Heart left ventricle (tissue), 16 donors: Measurements from ENCODE around the gene BFSP2. TPM values are rescaled to one million over a fixed set of nuclear protein-coding genes. Genes with fewer than 3 reads are reported as not detected.
A peak's percentile ranks its signal among the peaks of the same experiment; 100 is the strongest.

Source experiments
- ATAC-seq, 4 donors: fragments of 200-7000 bp; cut with Tn5 transposase; one replicate each; pipeline ENCODE4 v1.9.1; 2020 to 2022; ENCODE audit warnings: moderate library complexity in 4 of 4, mild to moderate bottlenecking in 3 of 4, moderate number of reproducible peaks in 1 of 4
- DNase-seq, 5 donors: peaks; one replicate each; pipeline ENCODE4 v3.0.0-alpha.2; 2020
- H3K27ac ChIP-seq, 12 donors: fragments of 200-600 bp; sonication (generic) in 4 of 12; one replicate each; pipeline versions ENCODE4 v1.5.0 to v1.8.0; 2016 to 2022; ENCODE audit warnings: mild to moderate bottlenecking in 2 of 12
- H3K27me3 ChIP-seq, 9 donors: fragments of 200-600 bp; sonication (generic) in 2 of 9; one replicate each; pipeline versions ENCODE4 v1.5.1 to v1.8.0; 2016 to 2022; ENCODE audit warnings: mild to moderate bottlenecking in 3 of 9
- H3K36me3 ChIP-seq, 9 donors: fragments of 200-600 bp; sonication (generic) in 2 of 9; one replicate each; pipeline versions ENCODE4 v1.5.0 to v1.8.0; 2018 to 2022; ENCODE audit warnings: mild to moderate bottlenecking in 2 of 9
- H3K4me1 ChIP-seq, 12 donors: fragments of 200-600 bp; sonication (generic) in 4 of 12; one replicate each; pipeline versions ENCODE4 v1.5.0 to v1.8.0; 2016 to 2022; ENCODE audit warnings: mild to moderate bottlenecking in 3 of 12
- H3K4me3 ChIP-seq, 12 donors: fragments of 200-600 bp; sonication (generic) in 4 of 12; one replicate each; pipeline versions ENCODE4 v1.5.0 to v1.8.0; 2017 to 2022; ENCODE audit warnings: mild to moderate bottlenecking in 9 of 12, moderate library complexity in 4 of 12
- H3K9me3 ChIP-seq, 12 donors: fragments of 200-600 bp; sonication (generic) in 4 of 12; one replicate each; pipeline versions ENCODE4 v1.5.0 to v1.8.0; 2016 to 2022; ENCODE audit warnings: mild to moderate bottlenecking in 1 of 12
- CTCF ChIP-seq, 12 donors: fragments of 200-600 bp; sonication (generic) in 4 of 12; IDR thresholded peaks; one replicate each; pipeline versions ENCODE4 v1.5.0 to v1.8.0; 2018 to 2022; ENCODE audit warnings: antibody characterized with exemption in 12 of 12, mild to moderate bottlenecking in 5 of 12
- POLR2A ChIP-seq, 2 donors: fragments of 450-650 bp; IDR thresholded peaks; one replicate each; pipeline ENCODE4 v1.6.1; 2017; ENCODE audit warnings: antibody characterized with exemption in 2 of 2, mild to moderate bottlenecking in 2 of 2, moderate library complexity in 2 of 2
- WGBS, 4 donors: extraction: QIAGEN DNeasy Blood & Tissue Kit in 2 of 4; methylation state at CpG; one replicate each; pipeline versions ENCODE4 v1.1.5 to v1.1.7; 2013 to 2018; 5-methylcytosine and 5-hydroxymethylcytosine counted together
- intact Hi-C, 10 donors: fragments of 100-400 bp; cut with DNase I; formaldehyde crosslinking; loops; one replicate each; pipeline versions ENCODE4 v1.11.1 to v1.14.2; 2022
- polyA plus RNA-seq, 2 donors: library from polyadenylated mRNA; stranded (reverse); fragments of 200-250 nt; gene quantifications; one replicate each; pipeline ENCODE4 v1.2.3, GENCODE V29; 2013
- total RNA-seq, 9 donors: library from RNA; depleted of rRNA in 2 of 9; stranded (reverse); fragments of >200 nt in 2 of 9; fragmentation: NEBNext Ultra II Directional in 3 of 9; extraction: Animal tissue kit (Norgen Biotek cat#: 25700) in 3 of 9; gene quantifications; one replicate each; pipeline versions ENCODE4 v1.1.0 to v1.2.4, GENCODE V29; 2016 to 2023
- donor health status: ischemic (EF 13 %, LVEDD 7.1; RV severe dilation, severe dysfunction).
- donor health status: healthy with polysubstance abuse.
- donor health status: DM: no; HTN: yes; CAD: no.
- donor health status: DM: no; HTN: no; CAD: no.
- donor health status: ischemic (EF 25% LVEDD 6.9; RV normal size, moderate dysfunction).
- donor health status: ischemic (EF 25% LVEDD 5.7; RV mildly dilated, moderate dysfunction).
- donor health status: healthy.
- donor health status: DM: yes; HTN: yes; CAD: no.
- donor health status: ischemic (EF 35%, LVEDD 5.7; RV mildly dilated, moderate dysfunction).
- donor health status: nonischemic (EF 11% LVEDD 7.7; RV severe dilation, severe dysfunction).
- donor health status: DM: yes; HTN: yes; CAD: no.
- donor health status: PGD.
- donor health status: ischemic (EF 29% LVEDD 5.4; RV normal size, mild dysfunction).
- donor health status: nonischemic (EF 23%, LVEDD 6.1; RV moderate dilation, normal function).

The BFSP2 gene
- total and polyA plus RNA-seq, 11 donors = not detected

DNA sequence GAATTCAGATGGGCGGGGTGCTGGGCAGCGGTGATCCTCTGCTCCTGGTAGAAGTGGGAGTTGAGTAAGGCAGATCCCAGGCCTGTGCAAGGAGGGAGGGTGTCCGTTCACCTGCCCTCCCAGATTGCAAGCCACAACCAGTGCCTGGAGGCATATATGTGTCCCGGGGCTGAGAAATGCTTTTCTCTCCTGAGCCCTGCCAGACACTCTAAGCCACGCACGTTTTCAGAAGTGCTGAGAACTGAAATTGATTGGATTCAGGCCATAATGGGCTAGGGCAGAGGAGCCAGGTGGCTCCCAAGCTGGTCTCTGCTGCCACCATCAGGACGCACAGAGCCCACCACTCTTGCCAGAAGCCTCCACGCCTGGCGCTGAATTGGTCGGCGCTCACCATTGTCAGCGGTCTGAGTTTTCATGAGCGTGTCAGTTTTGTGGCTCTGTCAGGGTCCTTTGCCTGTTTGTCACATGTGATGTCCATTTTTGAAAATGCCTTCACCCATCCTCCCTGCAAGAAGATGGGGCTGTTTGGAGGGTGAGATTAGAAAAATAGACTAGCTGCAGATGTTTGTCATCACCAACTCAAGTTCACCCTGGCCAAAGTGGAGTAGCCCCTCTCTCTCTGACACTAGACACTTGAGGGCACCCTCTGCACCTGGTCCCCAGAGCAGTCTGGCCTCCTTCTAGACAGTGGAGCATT lies 15.4 kb upstream of the BFSP2 start:
- DNase-seq (peak; percentile 45 to 78 (median 56)), ATAC-seq (peak; percentile 87 to 94 (median 91))
- Histone ChIP-seq H3K9me3 (no peaks in the 10 kb centered on the region), H3K4me3 (no peak overlapping the region), H3K27ac (no peak overlapping the region), H3K27me3 (peaks cover 0 to 3% (median 0%) of the 10 kb centered on the region in 9 donors), H3K36me3 (no peaks in the 10 kb centered on the region), H3K4me1 (peaks cover 0 to 8% (median 0%) of the 10 kb centered on the region in 12 donors)
- TF ChIP-seq POLR2A (IDR thresholded peaks at IDR 0.05) (no peak), CTCF (IDR thresholded peaks at IDR 0.05) (peak; percentile 56 to 85 (median 76))
- 19 to 22% (median 21%) methylated on average over 9 to 13 of the region's 13 CpGs for WGBS, 4 donors
- intact Hi-C loops = loop anchor here in 8 of 10 donors (1.0 to 5.0 kb wide), 5 partner anchors 343 to 657 kb away; no protein-coding TSS in a partner anchor

DNA sequence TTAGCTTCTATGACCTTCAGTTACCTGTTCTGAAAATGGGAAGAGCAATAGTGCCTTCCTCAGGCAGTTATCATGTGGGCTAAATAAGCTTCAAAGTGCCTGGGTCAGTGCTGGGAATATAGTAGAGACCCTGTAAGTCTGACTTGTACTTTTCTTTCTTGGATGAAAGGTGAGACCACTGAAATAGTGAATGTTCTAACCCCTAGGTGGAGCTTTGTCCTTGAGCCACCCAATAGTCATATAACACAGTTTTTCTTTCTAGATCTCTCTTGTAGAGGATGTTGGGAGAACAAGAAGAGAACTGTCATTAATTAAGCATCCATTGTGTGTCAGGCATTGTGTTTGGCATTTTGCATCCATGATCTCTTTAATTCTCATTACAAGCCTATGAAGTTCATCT lies 13.0 kb upstream of the BFSP2 start:
- no peak for ATAC-seq
- Histone ChIP-seq H3K4me1 (peaks cover 0 to 8% (median 0%) of the 10 kb centered on the region in 12 donors), H3K4me3 (no peak overlapping the region), H3K27me3 (peaks cover 0 to 3% (median 0%) of the 10 kb centered on the region in 9 donors), H3K27ac (no peak overlapping the region), H3K36me3 (no peaks in the 10 kb centered on the region), H3K9me3 (no peaks in the 10 kb centered on the region)
- no peak for DNase-seq
- intact Hi-C loops = no loop called here
- TF ChIP-seq CTCF (IDR thresholded peaks at IDR 0.05) (no peak), POLR2A (IDR thresholded peaks at IDR 0.05) (no peak)

DNA sequence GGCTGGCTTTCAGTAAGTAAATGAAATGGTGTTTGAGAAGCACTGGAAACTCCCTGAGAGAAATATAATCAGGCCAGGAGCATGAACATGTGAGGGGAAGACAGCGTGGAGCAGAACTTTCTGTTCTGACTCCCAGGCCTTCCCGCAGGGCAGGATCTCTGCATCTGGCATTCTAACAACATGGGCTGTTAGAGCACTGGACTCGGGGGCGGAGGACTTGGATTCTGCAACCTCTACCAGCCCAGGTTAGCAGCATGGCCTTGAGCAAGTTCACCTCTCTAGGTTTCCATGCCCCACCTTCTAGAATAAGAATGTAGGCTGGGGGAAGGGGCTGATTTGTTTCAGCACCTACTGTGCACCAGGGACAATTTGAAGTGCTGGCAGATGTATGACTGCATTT lies 12.5 kb upstream of the BFSP2 start:
- peaks cover 0 to 8% (median 0%) of the 10 kb centered on the region in 12 donors for H3K4me1 ChIP-seq
- intact Hi-C loops = no loop called here
- no peaks in the 10 kb centered on the region for H3K36me3 ChIP-seq
- H3K4me3 ChIP-seq = no peak overlapping the region
- TF ChIP-seq CTCF (IDR thresholded peaks at IDR 0.05) = no peak
- TF ChIP-seq POLR2A (IDR thresholded peaks at IDR 0.05) = no peak
- WGBS, 4 donors = 85 to 95% (median 89%) methylated on average over 4 of the region's 4 CpGs
- no peak overlapping the region for H3K27ac ChIP-seq
- H3K9me3 ChIP-seq = no peaks in the 10 kb centered on the region
- H3K27me3 ChIP-seq = peaks cover 0 to 3% (median 0%) of the 10 kb centered on the region in 9 donors
- no peak for ATAC-seq
- DNase-seq = no peak

GRCh38 chr3:133388696-133389395 lies 11.0 kb upstream of the BFSP2 start:
- DNase-seq (no peak), ATAC-seq (no peak)
- no peak overlapping the region for H3K4me3 ChIP-seq
- no peak overlapping the region for H3K27ac ChIP-seq
- peaks cover 0 to 3% (median 0%) of the 10 kb centered on the region in 9 donors for H3K27me3 ChIP-seq
- H3K36me3 ChIP-seq = no peaks in the 10 kb centered on the region
- intact Hi-C loops = no loop called here
- 45 to 61% (median 58%) methylated on average over 3 to 4 of the region's 4 CpGs for WGBS, 4 donors
- H3K9me3 ChIP-seq = no peaks in the 10 kb centered on the region
- H3K4me1 ChIP-seq = peaks cover 0 to 8% (median 0%) of the 10 kb centered on the region in 12 donors
- no peak for TF ChIP-seq CTCF (IDR thresholded peaks at IDR 0.05)
- TF ChIP-seq POLR2A (IDR thresholded peaks at IDR 0.05) = no peak
